Lung (tissue), 12 donors: ENCODE measurements around the gene MDGA2. TPM values are rescaled to one million over a fixed set of nuclear protein-coding genes. Genes with fewer than 3 reads are reported as not detected.

Experiments
- ATAC-seq: fragments of 200-7000 bp; cut with Tn5 transposase; one replicate; pipeline ENCODE4 v1.9.1; 2020; ENCODE audit warnings: moderate number of reproducible peaks; ENCODE audit not compliant: insufficient read depth, low FRiP score
- DNase-seq, 3 donors: peaks; one replicate each; pipeline ENCODE4 v3.0.0-alpha.2; 2013 to 2017
- H3K27ac ChIP-seq, 2 donors: one replicate each; pipeline ENCODE4 v1.5.1; 2013; ENCODE audit warnings: mild to moderate bottlenecking in 2 of 2, moderate library complexity in 2 of 2, control low read depth in 1 of 2, inconsistent platforms in 1 of 2, low read depth in 1 of 2, low read length in 1 of 2
- H3K27me3 ChIP-seq, 3 donors: one replicate each; pipeline ENCODE4 v1.5.1; 2013; ENCODE audit warnings: low read length in 2 of 3; ENCODE audit not compliant: control insufficient read depth in 3 of 3, insufficient read depth in 3 of 3
- H3K36me3 ChIP-seq, 4 donors: one replicate each; pipeline ENCODE4 v1.5.1; 2013; ENCODE audit warnings: low read length in 4 of 4, mild to moderate bottlenecking in 1 of 4, moderate library complexity in 1 of 4; ENCODE audit not compliant: control insufficient read depth in 4 of 4, insufficient read depth in 4 of 4
- H3K4me1 ChIP-seq, 5 donors: one replicate each; pipeline ENCODE4 v1.5.1; 2013; ENCODE audit warnings: low read length in 5 of 5, mild to moderate bottlenecking in 2 of 5, moderate library complexity in 1 of 5; ENCODE audit not compliant: control insufficient read depth in 5 of 5, insufficient read depth in 5 of 5
- H3K4me3 ChIP-seq: one replicate; pipeline ENCODE4 v1.5.1; 2013; ENCODE audit warnings: mild to moderate bottlenecking, control low read depth, moderate library complexity
- H3K9ac ChIP-seq, 2 donors: one replicate each; pipeline ENCODE4 v1.5.1; 2013; ENCODE audit warnings: low read length in 2 of 2, control low read depth in 1 of 2; ENCODE audit not compliant: insufficient read depth in 1 of 2
- H3K9me3 ChIP-seq, 4 donors: one replicate each; pipeline ENCODE4 v1.5.1; 2013; ENCODE audit warnings: low read length in 3 of 4, mild to moderate bottlenecking in 1 of 4, moderate library complexity in 1 of 4; ENCODE audit not compliant: control insufficient read depth in 4 of 4, insufficient read depth in 3 of 4
- CTCF ChIP-seq: IDR thresholded peaks from 2 replicates; pipeline ENCODE4 v1.5.1; 2012; ENCODE audit warnings: mild to moderate bottlenecking; ENCODE audit errors: control extremely low read depth, extremely low read depth
- WGBS, 2 donors: extraction: QIAGEN DNeasy Blood & Tissue Kit; methylation state at CpG; one replicate each; pipeline ENCODE4 v1.1.7; 2013; 5-methylcytosine and 5-hydroxymethylcytosine counted together
- polyA plus RNA-seq, 2 donors: library from polyadenylated mRNA; stranded (reverse); fragments of 200-250 nt; gene quantifications; one replicate each; pipeline ENCODE4 v1.2.1, GENCODE V29; 2013
- total RNA-seq, 2 donors: library from RNA; depleted of rRNA in 1 of 2; stranded (reverse); fragments of >200 nt in 1 of 2; gene quantifications; one replicate each; pipeline ENCODE4 v1.2.1, GENCODE V29; 2014 to 2021
- donor health status: control.
- donor health status: control.
- donor health status: Bipolar disorder and iron deficiency.
- donor health status: healthy.
- donor health status: DM: yes; HTN: yes; CAD: no.

MDGA2 gene
- total and polyA plus RNA-seq, 4 donors, result 0.03 to 3.2 TPM; not detected in 2

- TF ChIP-seq CTCF, result no peak
- Histone ChIP-seq H3K27me3 (no peaks in the 10 kb centered on the region), H3K9me3 (no peaks in the 10 kb centered on the region), H3K27ac (no peak overlapping the region), H3K4me1 (no peaks in the 10 kb centered on the region), H3K36me3 (no peaks in the 10 kb centered on the region), H3K4me3 (no peak overlapping the region), H3K9ac (no peak overlapping the region)
- no peak for DNase-seq
- no peak for ATAC-seq
Measured at GRCh38 chr14:47039336-47039735, 636.1 kb downstream of the MDGA2 start.

- Histone ChIP-seq H3K9me3 (no peaks in the 10 kb centered on the region), H3K4me3 (no peak overlapping the region), H3K27ac (no peak overlapping the region), H3K27me3 (no peaks in the 10 kb centered on the region), H3K36me3 (no peaks in the 10 kb centered on the region), H3K9ac (no peak overlapping the region), H3K4me1 (no peaks in the 10 kb centered on the region)
- 85 to 91% methylated on average over 2 of the region's 2 CpGs for WGBS, 2 donors
- no peak for TF ChIP-seq CTCF
- ATAC-seq (no peak), DNase-seq (no peak)
Measured at GRCh38 chr14:47022721-47023120, 652.7 kb downstream of the MDGA2 start.

- TF ChIP-seq CTCF, result no peak
- Histone ChIP-seq H3K9ac (no peak overlapping the region), H3K36me3 (no peaks in the 10 kb centered on the region), H3K9me3 (no peaks in the 10 kb centered on the region), H3K27me3 (no peaks in the 10 kb centered on the region), H3K4me1 (no peaks in the 10 kb centered on the region), H3K4me3 (no peak overlapping the region), H3K27ac (no peak overlapping the region)
- no peak for DNase-seq
- ATAC-seq, result no peak
- 89 to 91% methylated on average over 2 of the region's 2 CpGs for WGBS, 2 donors
Measured at GRCh38 chr14:47020500-47020899, 654.9 kb downstream of the MDGA2 start.

- H3K27me3 ChIP-seq, result no peaks in the 10 kb centered on the region
- H3K9ac ChIP-seq, result no peak overlapping the region
- no peaks in the 10 kb centered on the region for H3K9me3 ChIP-seq
- H3K4me3 ChIP-seq, result no peak overlapping the region
- no peak for ATAC-seq
- H3K4me1 ChIP-seq, result no peaks in the 10 kb centered on the region
- TF ChIP-seq CTCF, result no peak
- no peak overlapping the region for H3K27ac ChIP-seq
- DNase-seq, result peak in 1 of 3 donors; percentile 18
- WGBS, 2 donors, result 75 to 78% methylated on average over 6 of the region's 6 CpGs
- H3K36me3 ChIP-seq, result no peaks in the 10 kb centered on the region
Measured at GRCh38 chr14:47012533-47013280, 662.7 kb downstream of the MDGA2 start.
